K562 (cell line): Measurements from ENCODE around the gene TKT. TPM values are rescaled to one million over a fixed set of nuclear protein-coding genes. Genes with fewer than 3 reads are reported as not detected.

Experiments
- ARHGAP35 ChIP-seq: fragments of 450-650 bp; IDR thresholded peaks from 2 replicates; pipeline ENCODE4 v1.6.1; 2018; ENCODE audit not compliant: partially characterized antibody
- ASH1L ChIP-seq: fragments of 450-650 bp; IDR thresholded peaks from 2 replicates; pipeline ENCODE4 v1.6.1; 2018; ENCODE audit warnings: borderline replicate concordance, mild to moderate bottlenecking, low read depth; ENCODE audit not compliant: partially characterized antibody
- HDGF ChIP-seq: fragments of 450-650 bp; IDR thresholded peaks from 2 replicates; pipeline ENCODE4 v1.6.1; 2016
- HMG20A ChIP-seq: fragments of 450-650 bp; formaldehyde crosslinking; conservative IDR thresholded peaks from 2 replicates; pipeline ENCODE4 v1.4.0; 2020; ENCODE audit warnings: mild to moderate bottlenecking, mixed read lengths
- HOMEZ ChIP-seq: fragments of 250-450 bp; sonication (Bioruptor Pico); IDR thresholded peaks from 2 replicates; pipeline ENCODE4 v1.4.0; 2020; ENCODE audit warnings: mild to moderate bottlenecking, moderate library complexity
- KDM4B ChIP-seq, 2 experiments: fragments of 450-650 bp in 1 of 2; sonication (generic) in 1 of 2; IDR thresholded peaks; 2 replicates each; pipeline ENCODE4 v1.6.1; 2016 to 2017; ENCODE audit warnings: borderline replicate concordance in 2 of 2, antibody characterized with exemption in 1 of 2, low read depth in 1 of 2, mild to moderate bottlenecking in 1 of 2
- LEF1 ChIP-seq: fragments of 450-650 bp; IDR thresholded peaks from 2 replicates; pipeline ENCODE4 v1.6.1; 2016; ENCODE audit warnings: mild to moderate bottlenecking
- PTRF ChIP-seq: fragments of 450-650 bp; IDR thresholded peaks from 2 replicates; pipeline ENCODE4 v1.6.1; 2016; ENCODE audit warnings: mild to moderate bottlenecking, missing genetic modification characterization, missing compliant biosample characterization
- RAD21 ChIP-seq, 2 experiments: fragments of 250-450 bp in 1 of 2; fragments of 450-650 bp in 1 of 2; sonication (Bioruptor Pico) in 1 of 2; formaldehyde crosslinking in 1 of 2; IDR thresholded peaks in 1 of 2; conservative IDR thresholded peaks in 1 of 2; 2 replicates each; pipeline versions ENCODE4 v1.4.0 to v1.8.0; 2020 to 2022; ENCODE audit warnings: mild to moderate bottlenecking in 2 of 2, moderate library complexity in 1 of 2
- U2AF2 ChIP-seq: fragments of 200-400 bp; formaldehyde crosslinking; optimal IDR thresholded peaks from 2 replicates; pipeline ENCODE3; 2017; ENCODE audit warnings: low read depth, mild to moderate bottlenecking, low read length
- ZBTB17 ChIP-seq: fragments of 450-650 bp; formaldehyde crosslinking; IDR thresholded peaks from 2 replicates; pipeline ENCODE4 v1.4.0; 2020; ENCODE audit warnings: mild to moderate bottlenecking
- ZKSCAN8 ChIP-seq: fragments of 200-800 bp; sonication (Bioruptor generic); IDR thresholded peaks from 2 replicates; pipeline ENCODE4 v1.6.1; 2016; ENCODE audit warnings: missing genetic modification characterization, missing compliant biosample characterization
- ZNF280B ChIP-seq: fragments of 250-450 bp; sonication (Bioruptor Pico); IDR thresholded peaks from 2 replicates; pipeline ENCODE4 v1.5.1; 2021; ENCODE audit warnings: mild to moderate bottlenecking
- ZNF717 ChIP-seq: fragments of 250-450 bp; sonication (Bioruptor Pico); IDR thresholded peaks from 2 replicates; pipeline ENCODE4 v1.5.0; 2021
- polyA plus RNA-seq, 8 experiments: library from polyadenylated mRNA; depleted of rRNA in 4 of 8; stranded (reverse) in 5 of 8; unstranded in 3 of 8; fragments of >200 nt; fragmentation: Nextera tagmentation in 2 of 8; fragmentation: Illumina TruSeq in 1 of 8; extraction: Ambion mirVana in 2 of 8; extraction: Trizol in 1 of 8; gene quantifications; 2 replicates each; pipeline versions ENCODE4 v1.2.1 to v1.2.3, GENCODE V29; 2011 to 2014; ENCODE audit warnings: inconsistent platforms in 1 of 8, missing spikeins in 1 of 8
- total RNA-seq, 7 experiments: library from RNA; depleted of rRNA in 6 of 7; stranded (reverse); fragments of >200 nt in 6 of 7; fragmentation: Illumina TruSeq in 2 of 7; extraction: Trizol in 2 of 7; gene quantifications; 2 replicates each; pipeline versions ENCODE4 v1.2.1 to v1.2.3, GENCODE V29; 2011 to 2021; ENCODE audit warnings: low replicate concordance in 1 of 7
- TF ChIP-seq, protein P1 (sequence below), 2 experiments: fragments of 450-650 bp in 1 of 2; IDR thresholded peaks; 2 replicates each; pipeline ENCODE4 v1.6.1; 2011 to 2017; ENCODE audit warnings: low read depth in 2 of 2, antibody characterized with exemption in 1 of 2, borderline replicate concordance in 1 of 2, low read length in 1 of 2, mild to moderate bottlenecking in 1 of 2, mixed read lengths in 1 of 2; ENCODE audit not compliant: control insufficient read depth in 1 of 2
- TF ChIP-seq, protein P2 (sequence below): fragments of 250-450 bp; sonication (Bioruptor Pico); IDR thresholded peaks from 2 replicates; pipeline ENCODE4 v1.5.0; 2022; ENCODE audit warnings: mild to moderate bottlenecking

The TKT gene
- total and polyA plus RNA-seq, 9 of the 15 experiments (the other 6 are each of a cell fraction or from before 2014, with no cell fraction given), result 58.1 to 401 (median 187) TPM

- TF ChIP-seq ASH1L, result no peak
- TF ChIP-seq ZBTB17 (CRISPR knock-in tag), result peak; percentile 84
- TF ChIP-seq ZKSCAN8, result no peak
- TF ChIP-seq KDM4B (IDR thresholded peaks at IDR 0.05; ENCODE audit: borderline replicate concordance in 2 of 2, low read depth in 1 of 2), result no peak
- TF ChIP-seq, protein P1, sequence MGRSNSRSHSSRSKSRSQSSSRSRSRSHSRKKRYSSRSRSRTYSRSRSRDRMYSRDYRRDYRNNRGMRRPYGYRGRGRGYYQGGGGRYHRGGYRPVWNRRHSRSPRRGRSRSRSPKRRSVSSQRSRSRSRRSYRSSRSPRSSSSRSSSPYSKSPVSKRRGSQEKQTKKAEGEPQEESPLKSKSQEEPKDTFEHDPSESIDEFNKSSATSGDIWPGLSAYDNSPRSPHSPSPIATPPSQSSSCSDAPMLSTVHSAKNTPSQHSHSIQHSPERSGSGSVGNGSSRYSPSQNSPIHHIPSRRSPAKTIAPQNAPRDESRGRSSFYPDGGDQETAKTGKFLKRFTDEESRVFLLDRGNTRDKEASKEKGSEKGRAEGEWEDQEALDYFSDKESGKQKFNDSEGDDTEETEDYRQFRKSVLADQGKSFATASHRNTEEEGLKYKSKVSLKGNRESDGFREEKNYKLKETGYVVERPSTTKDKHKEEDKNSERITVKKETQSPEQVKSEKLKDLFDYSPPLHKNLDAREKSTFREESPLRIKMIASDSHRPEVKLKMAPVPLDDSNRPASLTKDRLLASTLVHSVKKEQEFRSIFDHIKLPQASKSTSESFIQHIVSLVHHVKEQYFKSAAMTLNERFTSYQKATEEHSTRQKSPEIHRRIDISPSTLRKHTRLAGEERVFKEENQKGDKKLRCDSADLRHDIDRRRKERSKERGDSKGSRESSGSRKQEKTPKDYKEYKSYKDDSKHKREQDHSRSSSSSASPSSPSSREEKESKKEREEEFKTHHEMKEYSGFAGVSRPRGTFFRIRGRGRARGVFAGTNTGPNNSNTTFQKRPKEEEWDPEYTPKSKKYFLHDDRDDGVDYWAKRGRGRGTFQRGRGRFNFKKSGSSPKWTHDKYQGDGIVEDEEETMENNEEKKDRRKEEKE (IDR thresholded peaks at IDR 0.05; ENCODE audit: borderline replicate concordance in 1 of 2, control insufficient read depth in 1 of 2, low read depth in 2 of 2, low read length in 1 of 2), result no peak
- 0 out of 2 replicates have a peak, but pooled peaks have one; percentile 23 for TF ChIP-seq PTRF (tag)
- no peak for TF ChIP-seq ARHGAP35
- TF ChIP-seq RAD21 (CRISPR knock-in tag; conservative IDR thresholded peaks at IDR 0.05 in 1 of 2, IDR thresholded peaks at IDR 0.05 in 1 of 2), result no peak
- no peak for TF ChIP-seq ZNF717
- no peak for TF ChIP-seq HMG20A
- TF ChIP-seq ZNF280B (CRISPR knock-in tag), result no peak
- no peak for TF ChIP-seq U2AF2
- TF ChIP-seq HOMEZ, result no peak
- TF ChIP-seq, protein P2, sequence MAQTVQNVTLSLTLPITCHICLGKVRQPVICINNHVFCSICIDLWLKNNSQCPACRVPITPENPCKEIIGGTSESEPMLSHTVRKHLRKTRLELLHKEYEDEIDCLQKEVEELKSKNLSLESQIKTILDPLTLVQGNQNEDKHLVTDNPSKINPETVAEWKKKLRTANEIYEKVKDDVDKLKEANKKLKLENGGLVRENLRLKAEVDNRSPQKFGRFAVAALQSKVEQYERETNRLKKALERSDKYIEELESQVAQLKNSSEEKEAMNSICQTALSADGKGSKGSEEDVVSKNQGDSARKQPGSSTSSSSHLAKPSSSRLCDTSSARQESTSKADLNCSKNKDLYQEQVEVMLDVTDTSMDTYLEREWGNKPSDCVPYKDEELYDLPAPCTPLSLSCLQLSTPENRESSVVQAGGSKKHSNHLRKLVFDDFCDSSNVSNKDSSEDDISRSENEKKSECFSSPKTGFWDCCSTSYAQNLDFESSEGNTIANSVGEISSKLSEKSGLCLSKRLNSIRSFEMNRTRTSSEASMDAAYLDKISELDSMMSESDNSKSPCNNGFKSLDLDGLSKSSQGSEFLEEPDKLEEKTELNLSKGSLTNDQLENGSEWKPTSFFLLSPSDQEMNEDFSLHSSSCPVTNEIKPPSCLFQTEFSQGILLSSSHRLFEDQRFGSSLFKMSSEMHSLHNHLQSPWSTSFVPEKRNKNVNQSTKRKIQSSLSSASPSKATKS (CRISPR knock-in tag), result no peak
- no peak for TF ChIP-seq HDGF
- no peak for TF ChIP-seq LEF1
Observed at GRCh38 chr3:53236112-53236841, 19.5 kb downstream of the TKT start (continued).
